NT2/D1 (cell line): Measurements from ENCODE around the gene TSEN34.

Experiments
- SUZ12 ChIP-seq: IDR thresholded peaks from 2 replicates; pipeline ENCODE4 v1.6.1; 2011; ENCODE audit not compliant: insufficient read length, insufficient read depth; ENCODE audit errors: extremely low read depth
- YY1 ChIP-seq: IDR thresholded peaks from 2 replicates; pipeline ENCODE4 v1.6.1; 2011; ENCODE audit not compliant: insufficient read length, insufficient read depth
- ZNF274 ChIP-seq: IDR thresholded peaks from 2 replicates; pipeline ENCODE4 v1.6.1; 2011; ENCODE audit warnings: mild to moderate bottlenecking, low read depth, low read length

DNA sequence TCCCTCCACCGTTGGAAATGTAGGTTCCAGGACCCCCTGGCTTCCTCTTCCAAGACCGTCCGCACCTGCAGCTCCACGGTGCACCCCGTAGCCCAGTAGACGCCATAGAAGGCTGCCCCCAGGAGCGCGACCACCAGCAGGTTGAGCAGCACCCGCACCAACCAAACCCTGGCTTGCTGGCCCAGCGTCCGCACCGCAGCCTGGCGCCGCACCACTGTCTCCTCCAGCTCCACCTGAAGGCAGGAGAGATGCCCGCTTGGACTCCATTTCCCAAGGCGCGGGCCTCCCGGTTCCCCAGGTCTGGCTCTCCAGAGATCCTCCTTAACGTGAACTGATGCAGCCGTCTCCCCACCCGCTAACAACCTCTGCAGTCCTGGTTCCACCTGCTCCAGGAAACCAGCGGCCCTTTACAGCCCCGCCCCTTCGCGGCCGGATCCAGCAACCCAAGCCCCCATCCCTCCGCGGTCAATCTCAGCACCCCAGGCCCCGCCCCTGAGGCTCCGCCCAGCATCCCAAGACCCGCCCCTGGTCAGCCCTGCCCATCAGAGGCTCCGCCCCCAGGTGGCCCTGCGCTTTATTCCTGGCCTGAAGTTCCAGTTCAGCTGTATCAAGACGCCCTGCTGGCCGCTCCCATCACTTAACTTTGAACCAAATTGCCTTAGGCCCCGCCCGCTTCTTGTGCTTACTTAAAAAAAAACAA is 26.6 kb upstream of the TSEN34 start:
- TF ChIP-seq YY1 = no peak
- no peak for TF ChIP-seq SUZ12
- TF ChIP-seq ZNF274 = no peak
